H1 (cell line): ENCODE results near the gene ADCK1. TPM values are rescaled to one million over a fixed set of nuclear protein-coding genes. Genes with fewer than 3 reads are reported as not detected.

Source experiments
- CEBPB ChIP-seq: IDR thresholded peaks from 2 replicates; pipeline ENCODE4 v1.6.1; 2012; ENCODE audit warnings: low read depth, low read length
- CHD1 ChIP-seq: IDR thresholded peaks from 2 replicates; pipeline ENCODE4 v1.6.1; 2012; ENCODE audit warnings: low read depth, low read length, improper control_type of control experiment
- HDAC6 ChIP-seq: IDR thresholded peaks from one replicate; pipeline ENCODE4 v1.7.1; 2012; ENCODE audit warnings: low read depth, mild to moderate bottlenecking, inconsistent platforms, low read length, moderate library complexity
- KDM5A ChIP-seq: fragments of 200-600 bp; IDR thresholded peaks from 2 replicates; pipeline ENCODE4 v1.7.1; 2012; ENCODE audit warnings: mild to moderate bottlenecking, low read length, inconsistent platforms, mixed read lengths
- POU5F1 ChIP-seq: IDR thresholded peaks from 2 replicates; pipeline ENCODE4 v1.6.1; 2011; ENCODE audit warnings: low read depth, mild to moderate bottlenecking, low read length, moderate library complexity
- RBBP5 ChIP-seq: IDR thresholded peaks from 2 replicates; pipeline ENCODE4 v1.7.1; 2012; ENCODE audit warnings: low read depth, mild to moderate bottlenecking, inconsistent platforms, low read length, moderate library complexity, borderline replicate concordance
- SIN3A ChIP-seq, 2 experiments: IDR thresholded peaks in 1 of 2; conservative IDR thresholded peaks in 1 of 2; 2 replicates each; pipeline ENCODE4 v1.6.1; 2011 to 2012; ENCODE audit warnings: low read length in 2 of 2, improper control_type of control experiment in 1 of 2, low read depth in 1 of 2, mild to moderate bottlenecking in 1 of 2
- SRF ChIP-seq: IDR thresholded peaks from 2 replicates; pipeline ENCODE4 v1.6.1; 2011; ENCODE audit warnings: mild to moderate bottlenecking, low read depth, low read length, moderate library complexity
- TBP ChIP-seq: IDR thresholded peaks from 2 replicates; pipeline ENCODE4 v1.6.1; 2011; ENCODE audit warnings: low read depth, low read length, improper control_type of control experiment
- ZNF274 ChIP-seq: IDR thresholded peaks from 2 replicates; pipeline ENCODE4 v1.7.0; 2012; ENCODE audit warnings: low read length, borderline replicate concordance; ENCODE audit errors: extremely low read depth
- polyA plus RNA-seq, 7 experiments: library from polyadenylated mRNA; depleted of rRNA in 3 of 7; stranded (reverse) in 5 of 7; unstranded in 2 of 7; fragments of >200 nt in 5 of 7; fragments of 200-250 nt in 2 of 7; gene quantifications; 1 replicate in 5 of 7; 2 replicates in 1 of 7; 4 replicates in 1 of 7; pipeline versions ENCODE4 v1.2.1 to v1.2.3, GENCODE V29; 2011 to 2013; ENCODE audit warnings: missing spikeins in 2 of 7, mixed read lengths in 2 of 7
- total RNA-seq: library from RNA; stranded (reverse); fragmentation: NEBNext Ultra II Directional; extraction: Animal tissue kit (Norgen Biotek cat#: 25700); gene quantifications from 2 replicates; pipeline ENCODE4 v1.2.1, GENCODE V29; 2021
- TF ChIP-seq, protein P1 (sequence below): fragments of 300-600 bp; sonication (generic); IDR thresholded peaks from 2 replicates; pipeline ENCODE4 v1.7.1; 2012; ENCODE audit warnings: low read length, moderate library complexity, mild to moderate bottlenecking, inconsistent platforms; ENCODE audit not compliant: insufficient replicate concordance
- TF ChIP-seq, protein P2 (sequence below): IDR thresholded peaks from 2 replicates; pipeline ENCODE4 v1.6.1; 2012; ENCODE audit warnings: inconsistent platforms

Gene ADCK1
- total and polyA plus RNA-seq, 2 of the 8 experiments (the other 6 are each of a cell fraction or from before 2014, with no cell fraction given), result 11.0 to 16.8 TPM

- TF ChIP-seq, protein P1, sequence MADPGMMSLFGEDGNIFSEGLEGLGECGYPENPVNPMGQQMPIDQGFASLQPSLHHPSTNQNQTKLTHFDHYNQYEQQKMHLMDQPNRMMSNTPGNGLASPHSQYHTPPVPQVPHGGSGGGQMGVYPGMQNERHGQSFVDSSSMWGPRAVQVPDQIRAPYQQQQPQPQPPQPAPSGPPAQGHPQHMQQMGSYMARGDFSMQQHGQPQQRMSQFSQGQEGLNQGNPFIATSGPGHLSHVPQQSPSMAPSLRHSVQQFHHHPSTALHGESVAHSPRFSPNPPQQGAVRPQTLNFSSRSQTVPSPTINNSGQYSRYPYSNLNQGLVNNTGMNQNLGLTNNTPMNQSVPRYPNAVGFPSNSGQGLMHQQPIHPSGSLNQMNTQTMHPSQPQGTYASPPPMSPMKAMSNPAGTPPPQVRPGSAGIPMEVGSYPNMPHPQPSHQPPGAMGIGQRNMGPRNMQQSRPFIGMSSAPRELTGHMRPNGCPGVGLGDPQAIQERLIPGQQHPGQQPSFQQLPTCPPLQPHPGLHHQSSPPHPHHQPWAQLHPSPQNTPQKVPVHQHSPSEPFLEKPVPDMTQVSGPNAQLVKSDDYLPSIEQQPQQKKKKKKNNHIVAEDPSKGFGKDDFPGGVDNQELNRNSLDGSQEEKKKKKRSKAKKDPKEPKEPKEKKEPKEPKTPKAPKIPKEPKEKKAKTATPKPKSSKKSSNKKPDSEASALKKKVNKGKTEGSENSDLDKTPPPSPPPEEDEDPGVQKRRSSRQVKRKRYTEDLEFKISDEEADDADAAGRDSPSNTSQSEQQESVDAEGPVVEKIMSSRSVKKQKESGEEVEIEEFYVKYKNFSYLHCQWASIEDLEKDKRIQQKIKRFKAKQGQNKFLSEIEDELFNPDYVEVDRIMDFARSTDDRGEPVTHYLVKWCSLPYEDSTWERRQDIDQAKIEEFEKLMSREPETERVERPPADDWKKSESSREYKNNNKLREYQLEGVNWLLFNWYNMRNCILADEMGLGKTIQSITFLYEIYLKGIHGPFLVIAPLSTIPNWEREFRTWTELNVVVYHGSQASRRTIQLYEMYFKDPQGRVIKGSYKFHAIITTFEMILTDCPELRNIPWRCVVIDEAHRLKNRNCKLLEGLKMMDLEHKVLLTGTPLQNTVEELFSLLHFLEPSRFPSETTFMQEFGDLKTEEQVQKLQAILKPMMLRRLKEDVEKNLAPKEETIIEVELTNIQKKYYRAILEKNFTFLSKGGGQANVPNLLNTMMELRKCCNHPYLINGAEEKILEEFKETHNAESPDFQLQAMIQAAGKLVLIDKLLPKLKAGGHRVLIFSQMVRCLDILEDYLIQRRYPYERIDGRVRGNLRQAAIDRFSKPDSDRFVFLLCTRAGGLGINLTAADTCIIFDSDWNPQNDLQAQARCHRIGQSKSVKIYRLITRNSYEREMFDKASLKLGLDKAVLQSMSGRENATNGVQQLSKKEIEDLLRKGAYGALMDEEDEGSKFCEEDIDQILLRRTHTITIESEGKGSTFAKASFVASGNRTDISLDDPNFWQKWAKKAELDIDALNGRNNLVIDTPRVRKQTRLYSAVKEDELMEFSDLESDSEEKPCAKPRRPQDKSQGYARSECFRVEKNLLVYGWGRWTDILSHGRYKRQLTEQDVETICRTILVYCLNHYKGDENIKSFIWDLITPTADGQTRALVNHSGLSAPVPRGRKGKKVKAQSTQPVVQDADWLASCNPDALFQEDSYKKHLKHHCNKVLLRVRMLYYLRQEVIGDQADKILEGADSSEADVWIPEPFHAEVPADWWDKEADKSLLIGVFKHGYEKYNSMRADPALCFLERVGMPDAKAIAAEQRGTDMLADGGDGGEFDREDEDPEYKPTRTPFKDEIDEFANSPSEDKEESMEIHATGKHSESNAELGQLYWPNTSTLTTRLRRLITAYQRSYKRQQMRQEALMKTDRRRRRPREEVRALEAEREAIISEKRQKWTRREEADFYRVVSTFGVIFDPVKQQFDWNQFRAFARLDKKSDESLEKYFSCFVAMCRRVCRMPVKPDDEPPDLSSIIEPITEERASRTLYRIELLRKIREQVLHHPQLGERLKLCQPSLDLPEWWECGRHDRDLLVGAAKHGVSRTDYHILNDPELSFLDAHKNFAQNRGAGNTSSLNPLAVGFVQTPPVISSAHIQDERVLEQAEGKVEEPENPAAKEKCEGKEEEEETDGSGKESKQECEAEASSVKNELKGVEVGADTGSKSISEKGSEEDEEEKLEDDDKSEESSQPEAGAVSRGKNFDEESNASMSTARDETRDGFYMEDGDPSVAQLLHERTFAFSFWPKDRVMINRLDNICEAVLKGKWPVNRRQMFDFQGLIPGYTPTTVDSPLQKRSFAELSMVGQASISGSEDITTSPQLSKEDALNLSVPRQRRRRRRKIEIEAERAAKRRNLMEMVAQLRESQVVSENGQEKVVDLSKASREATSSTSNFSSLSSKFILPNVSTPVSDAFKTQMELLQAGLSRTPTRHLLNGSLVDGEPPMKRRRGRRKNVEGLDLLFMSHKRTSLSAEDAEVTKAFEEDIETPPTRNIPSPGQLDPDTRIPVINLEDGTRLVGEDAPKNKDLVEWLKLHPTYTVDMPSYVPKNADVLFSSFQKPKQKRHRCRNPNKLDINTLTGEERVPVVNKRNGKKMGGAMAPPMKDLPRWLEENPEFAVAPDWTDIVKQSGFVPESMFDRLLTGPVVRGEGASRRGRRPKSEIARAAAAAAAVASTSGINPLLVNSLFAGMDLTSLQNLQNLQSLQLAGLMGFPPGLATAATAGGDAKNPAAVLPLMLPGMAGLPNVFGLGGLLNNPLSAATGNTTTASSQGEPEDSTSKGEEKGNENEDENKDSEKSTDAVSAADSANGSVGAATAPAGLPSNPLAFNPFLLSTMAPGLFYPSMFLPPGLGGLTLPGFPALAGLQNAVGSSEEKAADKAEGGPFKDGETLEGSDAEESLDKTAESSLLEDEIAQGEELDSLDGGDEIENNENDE, result no peak
- TF ChIP-seq RBBP5 (no peak), CEBPB (no peak), TBP (no peak), SRF (no peak), CHD1 (no peak), POU5F1 (no peak), KDM5A (no peak), ZNF274 (no peak), SIN3A (conservative IDR thresholded peaks at IDR 0.05 in 1 of 2, IDR thresholded peaks at IDR 0.05 in 1 of 2; ENCODE audit: low read depth in 1 of 2, low read length in 2 of 2) (no peak), HDAC6 (no peak)
- TF ChIP-seq, protein P2, sequence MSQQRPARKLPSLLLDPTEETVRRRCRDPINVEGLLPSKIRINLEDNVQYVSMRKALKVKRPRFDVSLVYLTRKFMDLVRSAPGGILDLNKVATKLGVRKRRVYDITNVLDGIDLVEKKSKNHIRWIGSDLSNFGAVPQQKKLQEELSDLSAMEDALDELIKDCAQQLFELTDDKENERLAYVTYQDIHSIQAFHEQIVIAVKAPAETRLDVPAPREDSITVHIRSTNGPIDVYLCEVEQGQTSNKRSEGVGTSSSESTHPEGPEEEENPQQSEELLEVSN, result no peak
Observed at GRCh38 chr14:77866932-77867331, 67.0 kb downstream of the ADCK1 start (continued).
